ENCODE measurements around the gene THAP6. TPM values are rescaled to one million over a fixed set of nuclear protein-coding genes. Genes with fewer than 3 reads are reported as not detected.

THAP6 gene
- total and polyA plus RNA-seq, 2 of the 8 experiments (the other 6 are each of a cell fraction or from before 2014, with no cell fraction given): 3.3 to 9.7 TPM

- no peaks in the 10 kb centered on the region for H4K20me1 ChIP-seq (replicated peaks in 1 of 2; ENCODE audit: control insufficient read depth in 1 of 2, insufficient read depth in 2 of 2, low read length in 2 of 2)
- no peak overlapping the region for H3K14ac ChIP-seq (ENCODE audit: insufficient read length)
- ChIA-PET POLR2A (ENCODE audit: partially characterized antibody) (no interaction called here), CTCF (ENCODE audit: partially characterized antibody) (interaction anchor here (0.6 to 1.8 kb wide), 4 partner anchors 15 to 617 kb away, joined by 3 to 4 read pairs (median 3); no protein-coding TSS in a partner anchor)
- H3K9me3 ChIP-seq (ENCODE audit: insufficient read depth in 2 of 2, low read depth in 1 of 2, low read length in 1 of 2): no peaks in the 10 kb centered on the region
- no peaks in the 10 kb centered on the region for H3K23me2 ChIP-seq (ENCODE audit: low read depth, low read length)
- H2BK20ac ChIP-seq (ENCODE audit: low read length): no peak overlapping the region
- H3K79me1 ChIP-seq (ENCODE audit: low read depth, low read length): no peaks in the 10 kb centered on the region
- H2BK12ac ChIP-seq (ENCODE audit: low read depth, low read length): no peak overlapping the region
- no peaks in the 10 kb centered on the region for H3K27me3 ChIP-seq (replicated peaks in 1 of 4; ENCODE audit: control insufficient read depth in 3 of 4, extremely low read depth in 1 of 4, insufficient read depth in 3 of 4, low read length in 3 of 4)
- H2AFZ ChIP-seq (ENCODE audit: low read length): no peak overlapping the region
- no peak overlapping the region for H3K9ac ChIP-seq (replicated peaks in 1 of 4; ENCODE audit: extremely low read depth in 1 of 4, low read depth in 3 of 4, low read length in 3 of 4)
- 0 out of 7 replicates have a peak, but pooled peaks cover 0 to 3% (median 0%) of the 10 kb centered on the region in 4 experiments for H3K4me1 ChIP-seq (replicated peaks in 1 of 4; ENCODE audit: control insufficient read depth in 3 of 4, insufficient read depth in 4 of 4, low read length in 3 of 4)
- no peak for DNase-seq (ENCODE audit: low read depth in 1 of 2, low spot score in 2 of 2)
- H3K23ac ChIP-seq (ENCODE audit: insufficient read length): no peak overlapping the region
- WGBS, 2 experiments (ENCODE audit: extremely low coverage in 1 of 2, insufficient coverage in 1 of 2, insufficient read length in 1 of 2, insufficient replicate concordance in 2 of 2, low coverage in 1 of 2, low lambda C conversion rate in 2 of 2, missing lambda C conversion rate in 1 of 2): 82% methylated on average over 2 of the region's 2 CpGs; no CpG with 5 or more reads in 1 of the 2 experiments
- H3K27ac ChIP-seq (ENCODE audit: low read depth, low read length): no peak overlapping the region
- H2BK120ac ChIP-seq (replicated peaks; ENCODE audit: low read depth, low read length): no peak overlapping the region
- no peak for FAIRE-seq
- no peak overlapping the region for H3K4me2 ChIP-seq (ENCODE audit: insufficient read depth in 1 of 2, low read depth in 2 of 2, low read length in 2 of 2)
- no peak overlapping the region for H3K56ac ChIP-seq (replicated peaks; ENCODE audit: insufficient read length, low read depth, low read length)
- H3K18ac ChIP-seq (ENCODE audit: extremely low read depth, low read length): no peak overlapping the region
- no peak overlapping the region for H4K91ac ChIP-seq (replicated peaks; ENCODE audit: insufficient read length, low read length)
- no peaks in the 10 kb centered on the region for H3K79me2 ChIP-seq (ENCODE audit: control insufficient read depth in 1 of 2, insufficient read depth in 2 of 2, low read length in 2 of 2)
- no peak overlapping the region for H3K4me3 ChIP-seq (ENCODE audit: extremely low read depth in 1 of 4, insufficient read depth in 2 of 4, low read depth in 3 of 4, low read length in 4 of 4)
- no peak overlapping the region for H4K8ac ChIP-seq (ENCODE audit: extremely low read depth, insufficient read depth, low read length)
- H2AK5ac ChIP-seq (ENCODE audit: low read depth, low read length): no peak overlapping the region
- H2BK15ac ChIP-seq (ENCODE audit: low read length): no peak overlapping the region
- no peak overlapping the region for H4K5ac ChIP-seq (ENCODE audit: insufficient read length, low read depth, low read length)
- H3K4ac ChIP-seq (replicated peaks; ENCODE audit: insufficient read length, low read depth, low read length): no peak overlapping the region
- no peak overlapping the region for H2BK5ac ChIP-seq (ENCODE audit: low read depth, low read length)
- H3K36me3 ChIP-seq (ENCODE audit: control insufficient read depth in 2 of 4, insufficient read depth in 4 of 4, low read length in 3 of 4): peaks cover 2 to 43% (median 12%) of the 10 kb centered on the region in 4 experiments; a peak in 6 of 8 replicates
- TF ChIP-seq EGR1 (IDR thresholded peaks at IDR 0.05; ENCODE audit: borderline replicate concordance, low read depth, low read length) (no peak), RAD21 (IDR thresholded peaks at IDR 0.05 in 1 of 2, conservative IDR thresholded peaks at IDR 0.05 in 1 of 2; ENCODE audit: low read depth in 2 of 2, low read length in 2 of 2) (peak; percentile 18 to 20; a peak in 2 of 4 replicates), BRCA1 (IDR thresholded peaks at IDR 0.05; ENCODE audit: low read depth, low read length) (no peak), JUN (IDR thresholded peaks at IDR 0.05; ENCODE audit: low read depth, low read length) (no peak), YY1 (IDR thresholded peaks at IDR 0.05; ENCODE audit: low read depth, low read length) (no peak)
Observed at GRCh38 chr4:75490155-75490554, 24.1 kb upstream of the THAP6 start.
